Tibial artery (tissue), 4 donors: ENCODE results near the gene CCR6.

Source experiments
- DNase-seq, 2 donors: peaks; one replicate each; pipeline ENCODE4 v3.0.0-alpha.2; 2019
- H3K27ac ChIP-seq, 2 donors: fragments of 200-600 bp; sonication (generic) in 1 of 2; 1 replicate in 1 of 2; 2 replicates in 1 of 2; pipeline ENCODE4 v1.5.1; 2018 to 2019; ENCODE audit warnings: mild to moderate bottlenecking in 1 of 2
- H3K27me3 ChIP-seq, 2 donors: fragments of 200-600 bp; sonication (generic) in 1 of 2; one replicate each; pipeline versions ENCODE4 v1.5.1 to v1.6.0; 2016 to 2019
- H3K36me3 ChIP-seq, 3 donors: fragments of 200-600 bp; sonication (generic) in 2 of 3; one replicate each; pipeline ENCODE4 v1.5.1; 2016 to 2019; ENCODE audit warnings: mild to moderate bottlenecking in 2 of 3
- H3K4me1 ChIP-seq, 4 donors: fragments of 200-600 bp; sonication (generic) in 2 of 4; 1 replicate in 3 of 4; 2 replicates in 1 of 4; pipeline ENCODE4 v1.5.1; 2016 to 2019
- H3K4me3 ChIP-seq, 2 donors: fragments of 200-600 bp; sonication (generic) in 1 of 2; 1 replicate in 1 of 2; 2 replicates in 1 of 2; pipeline ENCODE4 v1.5.1; 2018 to 2019; ENCODE audit warnings: mild to moderate bottlenecking in 2 of 2
- H3K9me3 ChIP-seq, 3 donors: fragments of 200-600 bp; sonication (generic) in 1 of 3; one replicate each; pipeline ENCODE4 v1.5.1; 2016 to 2019
- CTCF ChIP-seq, 2 experiments: fragments of 200-600 bp in 1 of 2; fragments of 450-650 bp in 1 of 2; IDR thresholded peaks; one replicate each; pipeline ENCODE4 v1.5.1; 2017 to 2019; ENCODE audit warnings: antibody characterized with exemption in 2 of 2, mild to moderate bottlenecking in 1 of 2, moderate library complexity in 1 of 2
- intact Hi-C: fragments of 100-400 bp; cut with DNase I; formaldehyde crosslinking; loops from one replicate; pipeline ENCODE4 v1.15.0; 2023; ENCODE audit warnings: low total_unique reads

Gene CCR6

GRCh38 chr6:167092672-167093339 lies 30.1 kb upstream of the CCR6 start:
- Histone ChIP-seq H3K27me3 (no peaks in the 10 kb centered on the region), H3K4me1 (no peaks in the 10 kb centered on the region), H3K27ac (no peak overlapping the region), H3K4me3 (no peak overlapping the region), H3K36me3 (no peaks in the 10 kb centered on the region), H3K9me3 (peaks cover 0 to under 1% (median 0%) of the 10 kb centered on the region in 3 donors)
- intact Hi-C loops, result no loop called here
- DNase-seq, result no peak
- TF ChIP-seq CTCF (IDR thresholded peaks at IDR 0.05), result no peak

DNA sequence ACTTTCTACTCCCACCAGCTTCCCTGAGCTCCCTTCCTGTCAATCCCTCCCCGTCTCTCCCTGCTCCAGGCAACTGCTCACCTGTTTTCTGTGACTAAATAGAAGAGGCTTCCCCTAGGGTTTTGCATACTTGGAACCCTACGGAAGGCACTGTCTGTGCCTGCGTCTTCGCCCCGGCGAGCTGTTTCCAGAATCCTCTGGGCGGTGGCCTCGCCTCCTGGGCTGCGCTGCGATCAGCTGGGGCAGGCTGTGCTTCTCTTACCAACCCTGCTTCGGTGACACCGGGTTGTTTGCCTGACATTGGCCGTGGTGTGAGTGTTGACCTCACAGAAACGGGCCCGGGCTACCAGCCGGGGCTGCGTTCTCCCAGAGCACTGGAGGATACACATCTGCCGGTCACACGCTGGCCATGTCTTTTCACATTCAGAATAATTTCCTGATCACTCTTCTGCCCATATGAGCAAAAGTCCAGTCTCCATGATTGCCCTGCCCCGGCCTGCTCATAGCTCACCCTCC lies 29.4 kb upstream of the CCR6 start:
- intact Hi-C loops, result no loop called here
- Histone ChIP-seq H3K4me1 (no peaks in the 10 kb centered on the region), H3K27me3 (no peaks in the 10 kb centered on the region), H3K27ac (no peak overlapping the region), H3K9me3 (no peaks in the 10 kb centered on the region), H3K4me3 (peak overlapping the region in 1 of 2 donors; percentile 20), H3K36me3 (no peaks in the 10 kb centered on the region)
- no peak for DNase-seq
- TF ChIP-seq CTCF (IDR thresholded peaks at IDR 0.05), result no peak

DNA sequence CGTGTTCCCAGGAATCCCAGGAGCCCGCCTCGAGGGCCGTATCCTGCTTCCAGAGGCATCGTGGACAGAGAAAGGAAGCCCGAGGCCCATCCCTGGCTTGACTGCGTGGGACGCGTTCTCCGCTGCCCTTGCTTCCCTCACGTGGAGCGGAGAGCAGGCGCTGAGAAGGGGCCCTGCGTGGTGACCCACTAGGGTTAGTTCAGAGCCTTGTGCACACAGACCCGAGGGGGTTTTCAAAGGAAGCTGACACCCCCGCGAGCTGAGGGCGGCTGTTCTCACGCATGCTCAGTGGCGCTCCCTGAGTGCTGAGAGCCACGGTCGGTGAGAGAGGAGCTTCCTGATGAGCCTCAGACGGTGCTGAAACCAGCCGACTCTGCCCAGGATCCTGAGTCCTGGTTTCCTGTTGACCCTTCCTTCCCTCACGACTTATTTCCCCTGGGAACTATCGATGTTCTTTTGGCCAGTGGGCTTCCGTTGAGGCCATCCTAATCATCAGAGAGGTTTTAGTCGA lies 28.9 kb upstream of the CCR6 start:
- Histone ChIP-seq H3K4me1 (no peaks in the 10 kb centered on the region), H3K9me3 (no peaks in the 10 kb centered on the region), H3K27ac (no peak overlapping the region), H3K27me3 (no peaks in the 10 kb centered on the region), H3K36me3 (no peaks in the 10 kb centered on the region), H3K4me3 (peak overlapping the region in 1 of 2 donors; percentile 20)
- no peak for DNase-seq
- intact Hi-C loops, result no loop called here
- TF ChIP-seq CTCF (IDR thresholded peaks at IDR 0.05), result no peak

GRCh38 chr6:167094436-167094819 lies 28.5 kb upstream of the CCR6 start:
- intact Hi-C loops, result no loop called here
- TF ChIP-seq CTCF (IDR thresholded peaks at IDR 0.05), result no peak
- peak overlapping the region in 1 of 2 donors; percentile 20 for H3K4me3 ChIP-seq

DNA sequence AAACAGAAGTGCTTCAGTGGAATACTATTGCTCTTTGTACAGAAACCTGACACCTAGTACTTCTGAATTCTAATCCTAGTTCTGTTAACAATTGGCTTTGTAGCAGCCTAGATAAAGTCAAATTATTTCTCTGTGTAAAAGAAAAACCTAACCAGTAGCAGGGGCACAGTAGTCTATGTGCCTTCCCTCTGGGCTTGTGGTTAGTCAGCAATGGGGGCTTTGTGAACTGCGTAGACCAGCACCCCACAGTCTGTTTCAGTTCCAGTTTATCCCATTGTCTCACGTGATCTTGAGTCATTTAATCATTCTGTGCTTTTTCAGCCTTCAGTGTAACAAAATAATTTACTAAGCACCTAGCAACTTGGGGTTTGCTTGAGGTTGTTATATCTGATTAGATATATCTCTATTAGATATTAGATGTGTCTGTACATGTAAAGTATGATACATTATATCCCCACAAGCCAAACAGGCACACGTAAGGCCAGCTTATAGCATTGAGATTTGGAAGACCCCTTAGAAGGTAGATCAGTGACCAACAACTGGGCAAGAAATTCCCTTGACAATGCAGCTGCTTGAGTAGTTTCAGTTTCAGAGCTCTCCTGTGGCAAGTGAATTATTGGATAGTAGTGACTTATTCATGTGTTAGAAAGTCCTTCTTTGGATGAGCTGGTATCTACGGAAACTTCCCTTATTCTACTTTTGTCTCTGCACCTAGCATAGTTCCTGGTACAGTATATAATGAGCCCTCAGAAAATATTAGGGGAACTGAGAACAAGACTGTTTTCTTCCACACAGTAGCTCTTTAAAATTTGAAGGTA lies 27.9 kb upstream of the CCR6 start:
- DNase-seq, result no peak
- intact Hi-C loops, result no loop called here
- H3K9me3 ChIP-seq, result no peaks in the 10 kb centered on the region
- H3K4me3 ChIP-seq, result no peak overlapping the region
- H3K4me1 ChIP-seq, result no peaks in the 10 kb centered on the region
- H3K27me3 ChIP-seq, result no peaks in the 10 kb centered on the region
- no peaks in the 10 kb centered on the region for H3K36me3 ChIP-seq
- H3K27ac ChIP-seq, result no peak overlapping the region
- no peak for TF ChIP-seq CTCF (IDR thresholded peaks at IDR 0.05)

More at GRCh38 chr6:167094436-167094819, 28.5 kb upstream of the CCR6 start:
- H3K4me1 ChIP-seq, result no peaks in the 10 kb centered on the region
- H3K27ac ChIP-seq, result no peak overlapping the region
- no peaks in the 10 kb centered on the region for H3K36me3 ChIP-seq
- DNase-seq, result no peak
- H3K9me3 ChIP-seq, result no peaks in the 10 kb centered on the region
- H3K27me3 ChIP-seq, result no peaks in the 10 kb centered on the region
